GM12873 (cell line): ENCODE results near the gene SRP54.

Experiments used
- CTCF ChIP-seq: IDR thresholded peaks from 2 replicates; pipeline ENCODE4 v1.5.1; 2012; ENCODE audit warnings: low read depth, mild to moderate bottlenecking, moderate library complexity, low read length, control low read depth; ENCODE audit not compliant: insufficient read depth; ENCODE audit errors: missing control alignments

Gene SRP54

GRCh38 chr14:35047976-35048513 lies 65.3 kb downstream of the SRP54 start:
- no peak for TF ChIP-seq CTCF

DNA sequence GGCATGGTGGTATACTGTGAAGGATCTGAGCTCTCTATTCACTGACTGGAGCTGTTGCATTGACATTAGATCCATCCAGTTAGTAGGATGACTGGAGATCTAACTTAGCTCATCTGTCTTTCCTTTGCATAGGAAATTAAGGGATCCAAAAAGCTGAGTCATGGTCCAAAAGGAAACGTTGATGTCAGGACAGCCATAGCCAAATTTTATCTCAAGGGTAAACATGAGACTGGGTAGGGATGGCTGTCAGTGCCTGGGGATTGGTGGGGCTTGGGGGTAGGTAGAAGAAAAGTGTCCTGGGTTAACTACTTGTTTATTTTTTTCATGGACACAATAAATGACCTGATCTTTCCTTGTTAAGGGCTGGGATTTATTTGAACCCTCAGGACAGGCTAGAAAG lies 67.9 kb downstream of the SRP54 start:
- no peak for TF ChIP-seq CTCF

- TF ChIP-seq CTCF: no peak
Measured at GRCh38 chr14:35051796-35052195, 69.0 kb downstream of the SRP54 start.

DNA sequence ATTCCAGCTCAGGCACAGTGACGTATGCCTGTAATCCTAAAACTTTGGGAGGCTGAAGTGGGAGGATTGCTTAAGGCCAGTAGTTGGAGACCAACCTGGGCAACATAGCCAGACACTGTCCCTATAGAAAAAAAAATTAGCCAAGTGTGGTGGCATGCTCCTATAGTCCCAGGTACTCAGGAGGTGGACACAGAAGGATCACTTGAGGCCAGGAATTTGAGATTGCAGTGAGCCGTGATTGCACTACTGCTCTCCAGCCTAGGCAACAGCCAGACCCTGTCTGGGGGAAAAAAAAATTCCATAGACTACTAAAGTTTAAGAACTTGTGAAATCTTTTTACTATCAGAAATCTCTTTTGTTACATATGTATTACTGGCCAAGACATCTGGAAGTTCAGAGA lies 69.8 kb downstream of the SRP54 start:
- TF ChIP-seq CTCF: no peak

GRCh38 chr14:35068238-35069012 lies 85.6 kb downstream of the SRP54 start:
- no peak for TF ChIP-seq CTCF

DNA sequence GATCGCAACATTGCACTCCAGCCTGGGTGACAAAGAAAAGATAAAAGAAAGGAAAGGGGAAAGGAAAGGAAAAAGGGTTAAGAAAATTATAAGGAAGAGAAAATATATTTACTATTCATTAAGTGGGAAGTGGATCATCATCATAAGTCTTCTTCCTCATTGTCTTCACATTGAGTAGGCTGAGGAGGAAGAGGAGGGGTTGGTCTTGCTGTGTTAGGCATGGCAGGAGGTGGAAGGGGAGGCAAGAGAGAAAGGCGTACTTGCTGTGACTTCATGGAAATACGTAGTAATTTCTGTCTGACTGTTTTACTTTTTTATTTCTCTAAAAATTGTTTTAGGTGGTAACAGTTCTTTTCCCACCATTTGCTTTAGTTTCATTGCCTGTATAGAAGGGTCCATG lies 89.4 kb downstream of the SRP54 start:
- no peak for TF ChIP-seq CTCF

DNA sequence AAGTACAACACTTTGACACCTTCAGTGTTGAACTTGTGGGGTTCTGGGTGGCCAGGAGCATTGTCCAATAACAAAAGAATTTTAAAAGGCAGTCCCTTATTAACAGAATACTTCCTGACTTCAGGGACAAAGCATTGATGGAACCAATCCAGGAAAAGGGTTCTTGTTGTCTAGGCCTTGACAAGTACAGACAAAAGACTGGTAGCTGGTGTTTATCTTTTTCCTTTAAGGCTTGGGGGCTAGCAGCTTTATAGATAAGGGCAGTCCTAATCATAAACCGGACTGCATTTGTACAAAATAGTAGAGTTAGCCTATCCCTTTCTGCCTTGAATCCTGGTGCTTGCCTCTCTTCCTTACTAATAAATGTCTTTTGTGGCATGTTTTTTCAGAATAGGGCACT lies 90.7 kb downstream of the SRP54 start:
- no peak for TF ChIP-seq CTCF
